Panc1 (cell line): ENCODE data around the gene IL15. TPM values are rescaled to one million over a fixed set of nuclear protein-coding genes. Genes with fewer than 3 reads are reported as not detected.

ENCODE experiments used
- ATAC-seq: fragments of 200-7000 bp; cut with Tn5 transposase; 2 replicates; pipeline ENCODE4 v1.9.1; 2020; ENCODE audit warnings: mild to moderate bottlenecking, moderate library complexity
- BruUV-seq: library from RNA; stranded (reverse); fragments of 400-500 nt; replicated peaks from 2 replicates; lab custom pipeline; 2021; lab: Mats Ljungman, UMichigan
- CTCF ChIA-PET: fragments of 300-600 bp; sonication (Branson Sonifier 250); formaldehyde crosslinking; loops from one replicate; lab custom pipeline; 2022; ENCODE audit warnings: antibody characterized with exemption; lab: Charles Lee
- POLR2A ChIA-PET: fragments of 300-600 bp; sonication (Branson Sonifier 250); formaldehyde crosslinking; loops from one replicate; lab custom pipeline; 2022; ENCODE audit warnings: antibody characterized with exemption; lab: Charles Lee
- DNase-seq: peaks from one replicate; pipeline ENCODE4 v3.0.0-alpha.2; 2010; ENCODE audit warnings: low read depth, low spot score
- H3K27ac ChIP-seq: 2 replicates; pipeline ENCODE4 v1.5.1; 2011; ENCODE audit warnings: mild to moderate bottlenecking, low read length, inconsistent platforms
- H3K27me3 ChIP-seq: fragments of 200-500 bp; sonication (Bioruptor generic); 2 replicates; pipeline ENCODE4 v1.6.0; 2014; ENCODE audit warnings: low read length, inconsistent platforms; ENCODE audit not compliant: control insufficient read depth, insufficient read depth
- H3K36me3 ChIP-seq: fragments of 200-500 bp; sonication (Bioruptor generic); 2 replicates; pipeline ENCODE4 v1.5.1; 2014; ENCODE audit warnings: inconsistent platforms, mild to moderate bottlenecking, low read length, moderate library complexity; ENCODE audit not compliant: control insufficient read depth, insufficient read depth
- H3K4me1 ChIP-seq: 2 replicates; pipeline ENCODE4 v1.5.1; 2011; ENCODE audit warnings: inconsistent platforms, mild to moderate bottlenecking, low read length, moderate library complexity; ENCODE audit not compliant: control insufficient read depth, insufficient read depth
- H3K4me3 ChIP-seq, 2 experiments: 2 replicates each; pipeline ENCODE4 v1.5.1; 2011 to 2012; ENCODE audit warnings: low read depth in 2 of 2, low read length in 2 of 2, mild to moderate bottlenecking in 2 of 2, inconsistent platforms in 1 of 2, moderate library complexity in 1 of 2
- H3K9me3 ChIP-seq: fragments of 200-500 bp; sonication (Bioruptor generic); 2 replicates; pipeline ENCODE4 v1.5.1; 2014; ENCODE audit warnings: low read depth, mild to moderate bottlenecking, inconsistent platforms, low read length, moderate library complexity; ENCODE audit not compliant: control insufficient read depth, insufficient read depth
- POLR2AphosphoS5 ChIP-seq: IDR thresholded peaks from 2 replicates; pipeline ENCODE4 v1.6.1; 2012; ENCODE audit warnings: mild to moderate bottlenecking, low read depth, low read length, moderate library complexity
- REST ChIP-seq, 2 experiments: IDR thresholded peaks; 2 replicates each; pipeline ENCODE4 v1.6.1; 2011 to 2012; ENCODE audit warnings: low read depth in 2 of 2, control low read depth in 1 of 2, low read length in 1 of 2, mild to moderate bottlenecking in 1 of 2, moderate library complexity in 1 of 2; ENCODE audit not compliant: insufficient read depth in 1 of 2
- SIN3A ChIP-seq: IDR thresholded peaks from 2 replicates; pipeline ENCODE4 v1.6.1; 2012; ENCODE audit warnings: low read depth, mild to moderate bottlenecking, low read length, moderate library complexity, borderline replicate concordance; ENCODE audit not compliant: insufficient read depth
- TCF7L2 ChIP-seq: IDR thresholded peaks from 2 replicates; pipeline ENCODE4 v1.6.1; 2011; ENCODE audit warnings: mild to moderate bottlenecking, low read depth, low read length, inconsistent platforms
- in situ Hi-C: cut with HindIII; loops from 2 replicates; pipeline ENCODE4 v1.10.0; 2016; ENCODE audit warnings: low sequenced_read_pairs, low pct_unique_long_range_greater_than_20kb
- intact Hi-C: fragments of 100-400 bp; cut with micrococcal nuclease; formaldehyde crosslinking; loops from one replicate; pipeline ENCODE4 v1.10.0; 2022; ENCODE audit not compliant: unreplicated experiment
- total RNA-seq: library from RNA; stranded (reverse); gene quantifications from one replicate; pipeline ENCODE4 v1.2.1, GENCODE V29; 2021; ENCODE audit not compliant: unreplicated experiment
- TF ChIP-seq, protein P1 (sequence below): fragments of 450-650 bp; IDR thresholded peaks from 2 replicates; pipeline ENCODE4 v1.5.1; 2017; ENCODE audit warnings: mild to moderate bottlenecking

IL15 gene
- total RNA-seq, 1 experiment from 2014 or later: 2.7 TPM

GRCh38 chr4:141657550-141658250 is 21.3 kb downstream of the IL15 start:
- intact Hi-C loops: no loop called here
- DNase-seq: no peak
- no TSS peak for BruUV-seq
- no peak for ATAC-seq
- H3K4me1 ChIP-seq: no peaks in the 10 kb centered on the region
- TF ChIP-seq TCF7L2 (no peak), REST (IDR thresholded peaks at IDR 0.05; ENCODE audit: insufficient read depth in 1 of 2, low read depth in 2 of 2, low read length in 1 of 2) (no peak), SIN3A (no peak)
- H3K36me3 ChIP-seq: no peaks in the 10 kb centered on the region
- no peak overlapping the region for H3K27ac ChIP-seq
- ChIA-PET POLR2A (no interaction called here), CTCF (interaction anchor here (0.6 kb wide), 1 partner anchor 860 kb away, joined by 3 read pairs; no protein-coding TSS in a partner anchor)
- H3K9me3 ChIP-seq: no peaks in the 10 kb centered on the region
- H3K27me3 ChIP-seq: no peaks in the 10 kb centered on the region
- in situ Hi-C loops: no loop called here
- no peak overlapping the region for H3K4me3 ChIP-seq

GRCh38 chr4:141658309-141658708 is 21.9 kb downstream of the IL15 start:
- no peak overlapping the region for H3K27ac ChIP-seq
- H3K9me3 ChIP-seq: no peaks in the 10 kb centered on the region
- CTCF ChIA-PET: no interaction called here
- in situ Hi-C loops (no loop called here), intact Hi-C loops (no loop called here)
- H3K4me3 ChIP-seq: no peak overlapping the region
- no peak for ATAC-seq
- no peaks in the 10 kb centered on the region for H3K36me3 ChIP-seq
- POLR2A ChIA-PET: no interaction called here
- TF ChIP-seq, protein P1, sequence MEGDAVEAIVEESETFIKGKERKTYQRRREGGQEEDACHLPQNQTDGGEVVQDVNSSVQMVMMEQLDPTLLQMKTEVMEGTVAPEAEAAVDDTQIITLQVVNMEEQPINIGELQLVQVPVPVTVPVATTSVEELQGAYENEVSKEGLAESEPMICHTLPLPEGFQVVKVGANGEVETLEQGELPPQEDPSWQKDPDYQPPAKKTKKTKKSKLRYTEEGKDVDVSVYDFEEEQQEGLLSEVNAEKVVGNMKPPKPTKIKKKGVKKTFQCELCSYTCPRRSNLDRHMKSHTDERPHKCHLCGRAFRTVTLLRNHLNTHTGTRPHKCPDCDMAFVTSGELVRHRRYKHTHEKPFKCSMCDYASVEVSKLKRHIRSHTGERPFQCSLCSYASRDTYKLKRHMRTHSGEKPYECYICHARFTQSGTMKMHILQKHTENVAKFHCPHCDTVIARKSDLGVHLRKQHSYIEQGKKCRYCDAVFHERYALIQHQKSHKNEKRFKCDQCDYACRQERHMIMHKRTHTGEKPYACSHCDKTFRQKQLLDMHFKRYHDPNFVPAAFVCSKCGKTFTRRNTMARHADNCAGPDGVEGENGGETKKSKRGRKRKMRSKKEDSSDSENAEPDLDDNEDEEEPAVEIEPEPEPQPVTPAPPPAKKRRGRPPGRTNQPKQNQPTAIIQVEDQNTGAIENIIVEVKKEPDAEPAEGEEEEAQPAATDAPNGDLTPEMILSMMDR: no peak
- no peak for TF ChIP-seq TCF7L2
- TF ChIP-seq REST (IDR thresholded peaks at IDR 0.05; ENCODE audit: insufficient read depth in 1 of 2, low read depth in 2 of 2, low read length in 1 of 2): no peak
- no peak for TF ChIP-seq POLR2AphosphoS5
- TF ChIP-seq SIN3A: no peak
- H3K4me1 ChIP-seq: no peaks in the 10 kb centered on the region
- no TSS peak for BruUV-seq
- no peak for DNase-seq
- H3K27me3 ChIP-seq: no peaks in the 10 kb centered on the region
